Breast epithelium (tissue), 3 donors: ENCODE data around the gene SDHAF4.

Experiments used
- POLR2A ChIP-seq: fragments of 450-650 bp; IDR thresholded peaks from one replicate; pipeline ENCODE4 v1.6.1; 2016; ENCODE audit warnings: antibody characterized with exemption, mild to moderate bottlenecking, moderate library complexity
- TF ChIP-seq, protein P1 (sequence below), 3 donors: fragments of 450-650 bp; IDR thresholded peaks; one replicate each; pipeline ENCODE4 v1.5.1; 2016 to 2017; ENCODE audit warnings: antibody characterized with exemption in 3 of 3, mild to moderate bottlenecking in 3 of 3, moderate library complexity in 3 of 3

DNA sequence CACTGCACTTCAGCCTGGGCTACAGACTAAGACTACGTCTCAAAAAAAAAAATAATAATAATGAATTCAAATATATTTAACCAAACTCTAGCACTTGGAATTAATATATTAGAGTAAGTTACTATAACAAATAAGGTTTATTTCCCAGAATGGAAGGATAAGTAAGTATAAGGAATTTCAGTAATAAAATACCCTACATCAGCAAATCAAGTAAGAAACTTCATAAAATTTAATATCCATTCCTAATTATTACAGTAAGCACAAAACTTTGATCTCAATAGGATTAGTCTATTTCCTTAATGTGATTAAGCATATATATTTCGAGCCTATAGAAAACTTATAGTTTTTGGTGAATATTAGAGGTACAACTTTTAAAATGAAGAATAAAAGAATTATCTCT lies 36.7 kb upstream of the SDHAF4 start:
- TF ChIP-seq POLR2A: no peak
- TF ChIP-seq, protein P1, sequence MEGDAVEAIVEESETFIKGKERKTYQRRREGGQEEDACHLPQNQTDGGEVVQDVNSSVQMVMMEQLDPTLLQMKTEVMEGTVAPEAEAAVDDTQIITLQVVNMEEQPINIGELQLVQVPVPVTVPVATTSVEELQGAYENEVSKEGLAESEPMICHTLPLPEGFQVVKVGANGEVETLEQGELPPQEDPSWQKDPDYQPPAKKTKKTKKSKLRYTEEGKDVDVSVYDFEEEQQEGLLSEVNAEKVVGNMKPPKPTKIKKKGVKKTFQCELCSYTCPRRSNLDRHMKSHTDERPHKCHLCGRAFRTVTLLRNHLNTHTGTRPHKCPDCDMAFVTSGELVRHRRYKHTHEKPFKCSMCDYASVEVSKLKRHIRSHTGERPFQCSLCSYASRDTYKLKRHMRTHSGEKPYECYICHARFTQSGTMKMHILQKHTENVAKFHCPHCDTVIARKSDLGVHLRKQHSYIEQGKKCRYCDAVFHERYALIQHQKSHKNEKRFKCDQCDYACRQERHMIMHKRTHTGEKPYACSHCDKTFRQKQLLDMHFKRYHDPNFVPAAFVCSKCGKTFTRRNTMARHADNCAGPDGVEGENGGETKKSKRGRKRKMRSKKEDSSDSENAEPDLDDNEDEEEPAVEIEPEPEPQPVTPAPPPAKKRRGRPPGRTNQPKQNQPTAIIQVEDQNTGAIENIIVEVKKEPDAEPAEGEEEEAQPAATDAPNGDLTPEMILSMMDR (IDR thresholded peaks at IDR 0.05): no peak
